GM18511 (cell line): Measurements from ENCODE around the gene SPDYE2B.
"Not testable (repeated sequence)": the region's sequence is repeated elsewhere in the genome, so short reads cannot be mapped to it uniquely, and the experiment has no call there.

Source experiments
- ATAC-seq: cut with Tn5 transposase; IDR thresholded peaks from one replicate; pipeline ENCODE4 v1.9.1; 2021; ENCODE audit warnings: mild to moderate bottlenecking, moderate library complexity; ENCODE audit not compliant: unreplicated experiment

Gene SPDYE2B

GRCh38 chr7:102698962-102699750 is 49.0 kb downstream of the SPDYE2B start:
- ATAC-seq: not testable (repeated sequence)
